ENCODE results near the gene GTF2IRD2. TPM values are rescaled to one million over a fixed set of nuclear protein-coding genes. Genes with fewer than 3 reads are reported as not detected.

The GTF2IRD2 gene
- polyA plus RNA-seq, 1 of the 3 experiments (the other 2 are of a cell fraction) = 23.6 TPM

Small RNA genes within 50 kb of the gene (small RNA-seq; reads per million reads assigned to genes)
- gene RF00019 = 0 reads per million in 7 experiments

Other genes starting within 250 kb of the GTF2IRD2 start
- gene GTF2I, start 193.9 kb downstream of the GTF2IRD2 start, polyA plus RNA-seq (2012; rRNA removed) = 90.2 and 90.5 TPM in 2 replicates
- gene NCF1, start 77.6 kb downstream of the GTF2IRD2 start, polyA plus RNA-seq (2012; rRNA removed) = 0.05 TPM in 1 of 2 replicates, not detected in the other
- 4.5 and 5.4 TPM in 2 replicates for gene CASTOR2, start 113.1 kb upstream of the GTF2IRD2 start, polyA plus RNA-seq (2012; rRNA removed)
- gene RCC1L, start 222.2 kb upstream of the GTF2IRD2 start, polyA plus RNA-seq (2012; rRNA removed) = 118 TPM in 2 replicates
- gene GTF2IRD2B, start 241.0 kb upstream of the GTF2IRD2 start, polyA plus RNA-seq (2012; rRNA removed) = 31.2 and 31.8 TPM in 2 replicates

All from SK-N-SH (cell line).